ENCODE results near the gene ARCN1.
"Not testable (repeated sequence)": the region's sequence is repeated elsewhere in the genome, so short reads cannot be mapped to it uniquely, and the experiment has no call there.

Gene ARCN1

GRCh38 chr11:118570787-118571186 is 1.4 kb upstream of the ARCN1 start:
- no peak overlapping the region for H3K4me3 ChIP-seq (ENCODE audit: low read depth, low read length)
- no peak for TF ChIP-seq CTCF (IDR thresholded peaks at IDR 0.05; ENCODE audit: low read depth, low read length)

- peak overlapping the region; percentile 98 for H3K4me3 ChIP-seq (ENCODE audit: low read depth, low read length)
Measured at GRCh38 chr11:118571701-118572060, 528 bp upstream of the ARCN1 start.

- TF ChIP-seq CTCF (IDR thresholded peaks at IDR 0.05; ENCODE audit: low read depth, low read length) = no peak
Measured at GRCh38 chr11:118572981-118573550, 857 bp downstream of the ARCN1 start.

GRCh38 chr11:118574636-118575035 is 2.4 kb downstream of the ARCN1 start:
- no peak for TF ChIP-seq CTCF (IDR thresholded peaks at IDR 0.05; ENCODE audit: low read depth, low read length)
- no peak overlapping the region; the same call in none of the 2 replicates for H3K4me3 ChIP-seq (ENCODE audit: low read depth, low read length)

More at GRCh38 chr11:118572981-118573550, 857 bp downstream of the ARCN1 start:
- peak overlapping the region; percentile 98 for H3K4me3 ChIP-seq (ENCODE audit: low read depth, low read length)

- H3K4me3 ChIP-seq (ENCODE audit: low read depth, low read length) = not testable (repeated sequence)
Measured at GRCh38 chr11:118577995-118578394, 5.8 kb downstream of the ARCN1 start.

- TF ChIP-seq CTCF (IDR thresholded peaks at IDR 0.05; ENCODE audit: low read depth, low read length) = no peak
Measured at GRCh38 chr11:118581057-118581456, 8.8 kb downstream of the ARCN1 start.

GRCh38 chr11:118587952-118588351 is 15.7 kb downstream of the ARCN1 start:
- no peak overlapping the region for H3K4me3 ChIP-seq (ENCODE audit: low read depth, low read length)
- no peak for TF ChIP-seq CTCF (IDR thresholded peaks at IDR 0.05; ENCODE audit: low read depth, low read length)

More at GRCh38 chr11:118581057-118581456, 8.8 kb downstream of the ARCN1 start:
- no peak overlapping the region for H3K4me3 ChIP-seq (ENCODE audit: low read depth, low read length)

- TF ChIP-seq CTCF (IDR thresholded peaks at IDR 0.05; ENCODE audit: low read depth, low read length) = no peak
- H3K4me3 ChIP-seq (ENCODE audit: low read depth, low read length) = no peak overlapping the region
Measured at GRCh38 chr11:118592616-118593367, 20.6 kb downstream of the ARCN1 start.

Data from WI38 (cell line).